ENCODE measurements around the gene MKI67. TPM values are rescaled to one million over a fixed set of nuclear protein-coding genes. Genes with fewer than 3 reads are reported as not detected.

The MKI67 gene
- total and polyA plus RNA-seq, 2 donors (not counting 1 experiment from before 2014, with no cell fraction given) = 0.36 to 0.47 TPM

DNA sequence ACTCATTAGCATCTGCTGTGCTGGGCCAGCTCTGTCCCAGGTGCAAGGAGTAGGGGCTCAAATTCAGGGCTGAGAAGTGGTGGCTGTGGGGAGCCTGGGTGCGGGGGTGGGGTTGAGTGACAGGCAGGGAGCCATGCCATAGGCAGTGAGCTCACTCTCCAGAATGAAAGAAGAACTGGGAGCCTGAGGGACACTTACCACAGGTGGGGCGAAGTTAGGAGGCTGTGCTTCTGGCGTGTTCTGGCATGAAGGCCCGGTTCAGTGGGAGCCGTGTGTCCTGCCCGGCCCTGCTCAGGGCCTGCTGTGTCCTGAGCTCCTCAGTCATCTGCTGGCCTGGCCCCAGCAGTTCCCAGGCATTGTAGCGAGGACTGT is 62.5 kb downstream of the MKI67 start:
- H3K4me1 ChIP-seq (ENCODE audit: control insufficient read depth in 2 of 2, insufficient read depth in 2 of 2, low read length in 2 of 2) = peaks cover 47 to 65% of the 10 kb centered on the region in 2 donors
- peak overlapping the region in 4 of 5 experiments; percentile 11 to 48 (median 42) for H3K4me3 ChIP-seq (ENCODE audit: control extremely low read depth in 1 of 5, extremely low read depth in 1 of 5, insufficient read depth in 1 of 5, low read depth in 2 of 5, low read length in 4 of 5)
- DNase-seq = peak; percentile 58
- ATAC-seq (ENCODE audit: low read depth) = no peak
- Mint-ChIP-seq H3K9me3 (ENCODE audit: insufficient read depth) (no peaks in the 10 kb centered on the region), H3K4me3 (peak overlapping the region; percentile 75), H3K27ac (peak overlapping the region; percentile 85), H3K27me3 (no peaks in the 10 kb centered on the region), H3K4me1 (peaks cover 76% of the 10 kb centered on the region)
- no peaks in the 10 kb centered on the region for H3K79me2 ChIP-seq (ENCODE audit: control insufficient read depth, insufficient read depth, low read length)
- 27% methylated on average over 7 of the region's 7 CpGs for WGBS (ENCODE audit: insufficient coverage)
- peaks cover 10 to 40% of the 10 kb centered on the region in 2 experiments for H3K36me3 ChIP-seq (replicated peaks in 1 of 2; ENCODE audit: control extremely low read depth in 1 of 2, control insufficient read depth in 1 of 2, extremely low read depth in 1 of 2, insufficient read depth in 2 of 2, low read length in 1 of 2)
- TF ChIP-seq EZH2 (IDR thresholded peaks at IDR 0.05; ENCODE audit: borderline replicate concordance, insufficient read depth, low read depth, low read length, poor library complexity, severe bottlenecking) = no peak
- TF ChIP-seq, protein P1, sequence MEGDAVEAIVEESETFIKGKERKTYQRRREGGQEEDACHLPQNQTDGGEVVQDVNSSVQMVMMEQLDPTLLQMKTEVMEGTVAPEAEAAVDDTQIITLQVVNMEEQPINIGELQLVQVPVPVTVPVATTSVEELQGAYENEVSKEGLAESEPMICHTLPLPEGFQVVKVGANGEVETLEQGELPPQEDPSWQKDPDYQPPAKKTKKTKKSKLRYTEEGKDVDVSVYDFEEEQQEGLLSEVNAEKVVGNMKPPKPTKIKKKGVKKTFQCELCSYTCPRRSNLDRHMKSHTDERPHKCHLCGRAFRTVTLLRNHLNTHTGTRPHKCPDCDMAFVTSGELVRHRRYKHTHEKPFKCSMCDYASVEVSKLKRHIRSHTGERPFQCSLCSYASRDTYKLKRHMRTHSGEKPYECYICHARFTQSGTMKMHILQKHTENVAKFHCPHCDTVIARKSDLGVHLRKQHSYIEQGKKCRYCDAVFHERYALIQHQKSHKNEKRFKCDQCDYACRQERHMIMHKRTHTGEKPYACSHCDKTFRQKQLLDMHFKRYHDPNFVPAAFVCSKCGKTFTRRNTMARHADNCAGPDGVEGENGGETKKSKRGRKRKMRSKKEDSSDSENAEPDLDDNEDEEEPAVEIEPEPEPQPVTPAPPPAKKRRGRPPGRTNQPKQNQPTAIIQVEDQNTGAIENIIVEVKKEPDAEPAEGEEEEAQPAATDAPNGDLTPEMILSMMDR (IDR thresholded peaks at IDR 0.05) = no peak
- intact Hi-C loops (cut with micrococcal nuclease) = loop anchor here (1.0 to 5.0 kb wide), 4 partner anchors 16 to 149 kb away; partner anchors contain the start of gene MKI67
- no peaks in the 10 kb centered on the region for H3K9me3 ChIP-seq (ENCODE audit: control extremely low read depth in 1 of 3, control insufficient read depth in 2 of 3, insufficient read depth in 1 of 3, low read length in 2 of 3)
- H3K4me2 ChIP-seq (replicated peaks; ENCODE audit: low read depth, low read length, poor library complexity, severe bottlenecking) = peak overlapping the region; percentile 74
- no peaks in the 10 kb centered on the region for H4K20me1 ChIP-seq (ENCODE audit: control insufficient read depth, insufficient read depth, low read length, poor library complexity, severe bottlenecking)
- H3K27ac ChIP-seq (ENCODE audit: low read length in 2 of 2) = peak overlapping the region; percentile 86 to 89
- H3K9ac ChIP-seq (ENCODE audit: low read length) = peak overlapping the region; percentile 59
- ChIA-PET CTCF (interaction anchor here (0.8 to 20.7 kb wide), 8 partner anchors 8 to 348 kb away, joined by 3 to 524 read pairs (median 6); partner anchors contain the start of gene PTPRE), POLR2A (interaction anchor here (1.4 to 2.9 kb wide), 2 partner anchors 16 to 28 kb away, joined by 3 to 29 read pairs; no protein-coding TSS in a partner anchor)
- no peaks in the 10 kb centered on the region for H3K27me3 ChIP-seq (replicated peaks in 1 of 4; ENCODE audit: control extremely low read depth in 1 of 4, control insufficient read depth in 3 of 4, insufficient read depth in 4 of 4, low read length in 3 of 4)
- H2AFZ ChIP-seq (ENCODE audit: insufficient read depth, low read depth, low read length, poor library complexity, severe bottlenecking) = no peak overlapping the region

DNA sequence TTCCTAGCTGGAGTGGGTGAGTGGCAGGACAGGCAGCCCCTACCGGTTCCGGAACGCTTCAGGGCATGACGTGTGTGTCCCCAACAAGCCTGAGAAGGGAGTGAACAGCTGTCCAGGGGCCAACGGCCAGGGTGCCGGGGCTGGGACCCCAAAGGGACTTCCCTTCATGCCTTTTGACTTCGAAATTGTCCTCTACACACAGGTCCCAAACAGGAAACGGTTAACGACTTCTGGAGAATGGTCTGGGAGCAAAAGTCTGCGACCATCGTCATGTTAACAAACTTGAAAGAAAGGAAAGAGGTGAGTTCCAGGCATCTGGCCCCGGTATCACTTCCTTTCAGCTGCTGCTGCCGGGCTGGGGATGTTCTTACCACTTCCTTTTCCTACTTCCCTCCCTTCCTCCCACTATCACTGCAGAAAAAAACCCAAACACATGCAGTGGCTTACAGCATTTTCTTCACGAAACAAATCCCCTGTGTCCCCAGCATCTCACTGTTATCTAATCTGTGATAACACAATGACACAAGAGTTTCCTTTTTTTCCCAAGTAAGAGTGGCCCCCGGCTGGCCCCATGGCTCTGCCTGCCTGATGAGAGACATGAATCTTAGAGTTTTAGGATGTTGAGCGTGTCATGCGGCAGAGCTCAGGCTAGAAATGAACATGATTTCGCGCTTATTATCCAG is 63.2 kb downstream of the MKI67 start:
- ChIA-PET POLR2A (interaction anchor here (1.4 to 2.9 kb wide), 2 partner anchors 15 to 27 kb away, joined by 3 to 29 read pairs; no protein-coding TSS in a partner anchor), CTCF (interaction anchor here (1.0 to 20.7 kb wide), 10 partner anchors 9 to 306 kb away, joined by 3 to 524 read pairs (median 5); partner anchors contain the start of gene PTPRE)
- Histone ChIP-seq H3K27ac (ENCODE audit: low read length in 2 of 2) (peak overlapping the region; percentile 86 to 89), H3K9ac (ENCODE audit: low read length) (peak overlapping the region; percentile 59), H3K4me1 (ENCODE audit: control insufficient read depth in 2 of 2, insufficient read depth in 2 of 2, low read length in 2 of 2) (peaks cover 47 to 65% of the 10 kb centered on the region in 2 donors), H2AFZ (ENCODE audit: insufficient read depth, low read depth, low read length, poor library complexity, severe bottlenecking) (no peak overlapping the region), H3K27me3 (replicated peaks in 1 of 4; ENCODE audit: control extremely low read depth in 1 of 4, control insufficient read depth in 3 of 4, insufficient read depth in 4 of 4, low read length in 3 of 4) (no peaks in the 10 kb centered on the region), H4K20me1 (ENCODE audit: control insufficient read depth, insufficient read depth, low read length, poor library complexity, severe bottlenecking) (no peaks in the 10 kb centered on the region), H3K79me2 (ENCODE audit: control insufficient read depth, insufficient read depth, low read length) (no peaks in the 10 kb centered on the region), H3K36me3 (replicated peaks in 1 of 2; ENCODE audit: control extremely low read depth in 1 of 2, control insufficient read depth in 1 of 2, extremely low read depth in 1 of 2, insufficient read depth in 2 of 2, low read length in 1 of 2) (peaks cover 10 to 33% of the 10 kb centered on the region in 2 experiments), H3K9me3 (ENCODE audit: control extremely low read depth in 1 of 3, control insufficient read depth in 2 of 3, insufficient read depth in 1 of 3, low read length in 2 of 3) (no peaks in the 10 kb centered on the region), H3K4me2 (replicated peaks; ENCODE audit: low read depth, low read length, poor library complexity, severe bottlenecking) (peak overlapping the region; percentile 74), H3K4me3 (ENCODE audit: control extremely low read depth in 1 of 5, extremely low read depth in 1 of 5, insufficient read depth in 1 of 5, low read depth in 2 of 5, low read length in 4 of 5) (peak overlapping the region; percentile 13 to 51 (median 38))
- intact Hi-C loops (cut with micrococcal nuclease) = loop anchor here (5.0 kb wide), 1 partner anchor 149 kb away; no protein-coding TSS in a partner anchor
- 3% methylated on average over 16 of the region's 19 CpGs for WGBS (ENCODE audit: insufficient coverage)
- Mint-ChIP-seq H3K4me3 (peak overlapping the region; percentile 75), H3K9me3 (ENCODE audit: insufficient read depth) (no peaks in the 10 kb centered on the region), H3K27me3 (no peaks in the 10 kb centered on the region), H3K27ac (peak overlapping the region; percentile 85), H3K4me1 (peaks cover 77% of the 10 kb centered on the region)
- no peak for TF ChIP-seq EZH2 (IDR thresholded peaks at IDR 0.05; ENCODE audit: borderline replicate concordance, insufficient read depth, low read depth, low read length, poor library complexity, severe bottlenecking)
- TF ChIP-seq, protein P1 (IDR thresholded peaks at IDR 0.05) = no peak
- DNase-seq = peak; percentile 88
- peak; percentile 22 for ATAC-seq (ENCODE audit: low read depth)

Measured in B cell (primary cell).